Osteoblast (primary cell): Measurements from ENCODE around the gene BAZ2B. TPM values are rescaled to one million over a fixed set of nuclear protein-coding genes. Genes with fewer than 3 reads are reported as not detected.

Source experiments
- DNase-seq: peaks from one replicate; pipeline ENCODE4 v3.0.0; 2011; ENCODE audit warnings: low spot score, mixed read lengths; ENCODE audit not compliant: insufficient read length; ENCODE audit errors: missing footprints
- H2AFZ ChIP-seq: 2 replicates; pipeline ENCODE4 v1.6.0; 2011; ENCODE audit warnings: mild to moderate bottlenecking, low read length
- H3K27ac ChIP-seq: 2 replicates; pipeline ENCODE4 v1.5.1; 2011; ENCODE audit warnings: mild to moderate bottlenecking, low read depth, low read length, moderate library complexity
- H3K27me3 ChIP-seq: 2 replicates; pipeline ENCODE4 v1.6.0; 2012; ENCODE audit warnings: mild to moderate bottlenecking, control low read depth, inconsistent platforms, low read length, moderate library complexity; ENCODE audit not compliant: insufficient read depth
- H3K36me3 ChIP-seq: 2 replicates; pipeline ENCODE4 v1.5.1; 2011; ENCODE audit warnings: mild to moderate bottlenecking, low read length, control low read depth, moderate library complexity; ENCODE audit not compliant: insufficient read depth
- H3K4me1 ChIP-seq: 2 replicates; pipeline ENCODE4 v1.5.1; 2011; ENCODE audit warnings: mild to moderate bottlenecking, low read length, control low read depth, moderate library complexity; ENCODE audit not compliant: insufficient read depth
- H3K4me2 ChIP-seq: 2 replicates; pipeline ENCODE4 v1.6.0; 2011; ENCODE audit warnings: mild to moderate bottlenecking, low read length; ENCODE audit not compliant: insufficient read depth
- H3K4me3 ChIP-seq: fragments of 200-600 bp; sonication (generic); 3 replicates; pipeline ENCODE4 v1.5.1; 2012; ENCODE audit warnings: mild to moderate bottlenecking, low read length, inconsistent platforms; ENCODE audit not compliant: insufficient read depth
- H3K79me2 ChIP-seq: 2 replicates; pipeline ENCODE4 v1.6.0; 2012; ENCODE audit warnings: mild to moderate bottlenecking, low read length, control low read depth, inconsistent platforms; ENCODE audit not compliant: insufficient read depth
- H3K9me3 ChIP-seq: 2 replicates; pipeline ENCODE4 v1.5.1; 2011; ENCODE audit warnings: low read depth, low read length, control low read depth
- H4K20me1 ChIP-seq: 2 replicates; pipeline ENCODE4 v1.6.0; 2012; ENCODE audit warnings: mild to moderate bottlenecking, low read length, control low read depth; ENCODE audit not compliant: insufficient read depth
- total RNA-seq: library from RNA; depleted of rRNA; stranded (reverse); fragments of >200 nt; gene quantifications from 2 replicates; pipeline ENCODE4 v1.2.3, GENCODE V29; 2012
- TF ChIP-seq, protein P1 (sequence below): IDR thresholded peaks from 2 replicates; pipeline ENCODE4 v1.5.1; 2011; ENCODE audit warnings: mild to moderate bottlenecking, low read depth, low read length, moderate library complexity; ENCODE audit errors: extremely low read depth

The BAZ2B gene
- total RNA-seq, 1 donor, result 59.4 TPM

- H3K36me3 ChIP-seq, result no peaks in the 10 kb centered on the region
- H3K27ac ChIP-seq, result no peak overlapping the region
- no peak overlapping the region for H3K4me3 ChIP-seq
- no peak for DNase-seq
- H3K27me3 ChIP-seq, result no peaks in the 10 kb centered on the region
- peaks cover 28% of the 10 kb centered on the region for H3K79me2 ChIP-seq
- H3K4me2 ChIP-seq, result no peak overlapping the region
- no peaks in the 10 kb centered on the region for H3K9me3 ChIP-seq
- no peak overlapping the region for H2AFZ ChIP-seq
- H4K20me1 ChIP-seq, result peaks cover 18% of the 10 kb centered on the region
- TF ChIP-seq, protein P1, sequence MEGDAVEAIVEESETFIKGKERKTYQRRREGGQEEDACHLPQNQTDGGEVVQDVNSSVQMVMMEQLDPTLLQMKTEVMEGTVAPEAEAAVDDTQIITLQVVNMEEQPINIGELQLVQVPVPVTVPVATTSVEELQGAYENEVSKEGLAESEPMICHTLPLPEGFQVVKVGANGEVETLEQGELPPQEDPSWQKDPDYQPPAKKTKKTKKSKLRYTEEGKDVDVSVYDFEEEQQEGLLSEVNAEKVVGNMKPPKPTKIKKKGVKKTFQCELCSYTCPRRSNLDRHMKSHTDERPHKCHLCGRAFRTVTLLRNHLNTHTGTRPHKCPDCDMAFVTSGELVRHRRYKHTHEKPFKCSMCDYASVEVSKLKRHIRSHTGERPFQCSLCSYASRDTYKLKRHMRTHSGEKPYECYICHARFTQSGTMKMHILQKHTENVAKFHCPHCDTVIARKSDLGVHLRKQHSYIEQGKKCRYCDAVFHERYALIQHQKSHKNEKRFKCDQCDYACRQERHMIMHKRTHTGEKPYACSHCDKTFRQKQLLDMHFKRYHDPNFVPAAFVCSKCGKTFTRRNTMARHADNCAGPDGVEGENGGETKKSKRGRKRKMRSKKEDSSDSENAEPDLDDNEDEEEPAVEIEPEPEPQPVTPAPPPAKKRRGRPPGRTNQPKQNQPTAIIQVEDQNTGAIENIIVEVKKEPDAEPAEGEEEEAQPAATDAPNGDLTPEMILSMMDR, result no peak
- peaks cover 11% of the 10 kb centered on the region for H3K4me1 ChIP-seq
Measured at GRCh38 chr2:159604159-159604558, 12.2 kb downstream of the BAZ2B start.

GRCh38 chr2:159600752-159601151 lies 15.6 kb downstream of the BAZ2B start:
- Histone ChIP-seq H3K27me3 (no peaks in the 10 kb centered on the region), H3K4me3 (no peak overlapping the region), H3K27ac (no peak overlapping the region), H3K4me2 (no peak overlapping the region), H3K79me2 (peaks cover 8% of the 10 kb centered on the region), H3K9me3 (no peaks in the 10 kb centered on the region), H2AFZ (no peak overlapping the region), H3K36me3 (no peaks in the 10 kb centered on the region), H4K20me1 (peaks cover 16% of the 10 kb centered on the region), H3K4me1 (peaks cover 10% of the 10 kb centered on the region)
- TF ChIP-seq, protein P1, result no peak
- DNase-seq, result no peak

GRCh38 chr2:159595410-159596046 lies 20.8 kb downstream of the BAZ2B start:
- Histone ChIP-seq H4K20me1 (peaks cover 7% of the 10 kb centered on the region), H3K36me3 (no peaks in the 10 kb centered on the region), H3K4me1 (peaks cover 8% of the 10 kb centered on the region), H3K79me2 (peaks cover 1% of the 10 kb centered on the region), H3K4me2 (no peak overlapping the region), H3K9me3 (no peaks in the 10 kb centered on the region), H2AFZ (no peak overlapping the region), H3K4me3 (no peak overlapping the region), H3K27me3 (no peaks in the 10 kb centered on the region), H3K27ac (no peak overlapping the region)
- no peak for DNase-seq
- TF ChIP-seq, protein P1, result no peak

- Histone ChIP-seq H2AFZ (no peak overlapping the region), H3K79me2 (no peaks in the 10 kb centered on the region), H4K20me1 (peaks cover 5% of the 10 kb centered on the region), H3K4me2 (no peak overlapping the region), H3K27me3 (no peaks in the 10 kb centered on the region), H3K36me3 (no peaks in the 10 kb centered on the region), H3K4me3 (no peak overlapping the region), H3K27ac (no peak overlapping the region), H3K9me3 (no peaks in the 10 kb centered on the region), H3K4me1 (peaks cover 7% of the 10 kb centered on the region)
- TF ChIP-seq, protein P1, result no peak
- no peak for DNase-seq
Measured at GRCh38 chr2:159592441-159592840, 23.9 kb downstream of the BAZ2B start.
